PC-3 (cell line): ENCODE data around the gene E2F1. TPM values are rescaled to one million over a fixed set of nuclear protein-coding genes. Genes with fewer than 3 reads are reported as not detected.

Source experiments
- ATAC-seq: fragments of 200-7000 bp; cut with Tn5 transposase; 2 replicates; pipeline ENCODE4 v1.9.1; 2020; ENCODE audit warnings: mild to moderate bottlenecking, moderate library complexity
- BruUV-seq: library from RNA; stranded (reverse); fragments of 400-500 nt; replicated peaks from 2 replicates; lab custom pipeline; 2021; lab: Mats Ljungman, UMichigan
- CTCF ChIA-PET: fragments of 300-600 bp; sonication (Branson Sonifier 250); formaldehyde crosslinking; loops from one replicate; lab custom pipeline; 2022; ENCODE audit warnings: antibody characterized with exemption; lab: Charles Lee
- POLR2A ChIA-PET: fragments of 300-600 bp; sonication (Branson Sonifier 250); formaldehyde crosslinking; loops from one replicate; lab custom pipeline; 2022; ENCODE audit warnings: antibody characterized with exemption; ENCODE audit not compliant: unreplicated experiment; lab: Charles Lee
- DNase-seq: peaks from one replicate; pipeline ENCODE4 v3.0.0-alpha.2; 2015
- H2AFZ ChIP-seq: fragments of 300-600 bp; sonication (generic); 2 replicates; pipeline ENCODE4 v1.6.0; 2016; ENCODE audit warnings: antibody characterized with exemption, low read length
- H3F3A ChIP-seq: fragments of 300-600 bp; sonication (generic); one replicate; pipeline ENCODE4 v1.6.0; 2017; ENCODE audit warnings: antibody characterized with exemption, low read length, control low read depth, mild to moderate bottlenecking; ENCODE audit not compliant: unreplicated experiment
- H3K27ac ChIP-seq: fragments of 300-600 bp; sonication (generic); 2 replicates; pipeline ENCODE4 v1.5.1; 2016; ENCODE audit warnings: mild to moderate bottlenecking, low read length
- H3K27me3 ChIP-seq: fragments of 300-600 bp; sonication (generic); 2 replicates; pipeline ENCODE4 v1.6.1; 2016; ENCODE audit warnings: low read length, mixed read lengths
- H3K36me3 ChIP-seq: fragments of 300-600 bp; sonication (generic); 2 replicates; pipeline ENCODE4 v1.6.1; 2016; ENCODE audit warnings: low read depth, mixed run types, low read length, mixed read lengths
- H3K4me1 ChIP-seq: fragments of 300-600 bp; sonication (generic); 2 replicates; pipeline ENCODE4 v1.5.1; 2016; ENCODE audit warnings: low read length; ENCODE audit not compliant: insufficient read depth
- H3K4me2 ChIP-seq: fragments of 300-600 bp; sonication (generic); 2 replicates; pipeline ENCODE4 v1.6.0; 2016; ENCODE audit warnings: low read length
- H3K4me3 ChIP-seq: fragments of 300-600 bp; sonication (generic); 2 replicates; pipeline ENCODE4 v1.5.1; 2016; ENCODE audit warnings: mild to moderate bottlenecking, low read length, mixed read lengths
- H3K79me2 ChIP-seq: fragments of 300-600 bp; sonication (generic); 2 replicates; pipeline ENCODE4 v1.6.1; 2017; ENCODE audit warnings: low read length, mixed read lengths
- H3K9ac ChIP-seq: fragments of 300-600 bp; sonication (generic); 2 replicates; pipeline ENCODE4 v1.6.0; 2016; ENCODE audit warnings: mild to moderate bottlenecking, low read length
- H3K9me2 ChIP-seq: fragments of 300-600 bp; sonication (generic); replicated peaks from 2 replicates; pipeline ENCODE4 v1.6.1; 2016; ENCODE audit warnings: mixed run types, low read length, mixed read lengths
- H3K9me3 ChIP-seq: fragments of 300-600 bp; sonication (generic); 2 replicates; pipeline ENCODE4 v1.6.1; 2016; ENCODE audit warnings: low read length, mixed read lengths
- H4K20me1 ChIP-seq: fragments of 300-600 bp; sonication (generic); 2 replicates; pipeline ENCODE4 v1.6.1; 2016; ENCODE audit warnings: low read length, mixed read lengths
- EZH2 ChIP-seq: fragments of 300-600 bp; sonication (generic); IDR thresholded peaks from one replicate; pipeline ENCODE4 v1.6.1; 2017; ENCODE audit warnings: antibody characterized with exemption, mild to moderate bottlenecking, low read length; ENCODE audit not compliant: unreplicated experiment
- EZH2phosphoT487 ChIP-seq: fragments of 300-600 bp; sonication (generic); IDR thresholded peaks from 2 replicates; pipeline ENCODE4 v1.6.1; 2018; ENCODE audit warnings: mild to moderate bottlenecking, antibody characterized with exemption, low read length, borderline replicate concordance
- intact Hi-C: fragments of 100-400 bp; cut with micrococcal nuclease; formaldehyde crosslinking; loops from 2 replicates; pipeline ENCODE4 v1.9.0; 2023
- total RNA-seq: library from RNA; depleted of rRNA; stranded (reverse); fragments of >200 nt; gene quantifications from 2 replicates; pipeline ENCODE4 v1.2.3, GENCODE V29; 2014
- TF ChIP-seq, protein P1 (sequence below): fragments of 300-600 bp; sonication (generic); conservative IDR thresholded peaks from 2 replicates; pipeline ENCODE4 v1.5.1; 2017; ENCODE audit warnings: antibody characterized with exemption, low read depth, mild to moderate bottlenecking, low read length

The E2F1 gene
- total RNA-seq, 1 experiment from 2014 or later, result 63.7 TPM

DNA sequence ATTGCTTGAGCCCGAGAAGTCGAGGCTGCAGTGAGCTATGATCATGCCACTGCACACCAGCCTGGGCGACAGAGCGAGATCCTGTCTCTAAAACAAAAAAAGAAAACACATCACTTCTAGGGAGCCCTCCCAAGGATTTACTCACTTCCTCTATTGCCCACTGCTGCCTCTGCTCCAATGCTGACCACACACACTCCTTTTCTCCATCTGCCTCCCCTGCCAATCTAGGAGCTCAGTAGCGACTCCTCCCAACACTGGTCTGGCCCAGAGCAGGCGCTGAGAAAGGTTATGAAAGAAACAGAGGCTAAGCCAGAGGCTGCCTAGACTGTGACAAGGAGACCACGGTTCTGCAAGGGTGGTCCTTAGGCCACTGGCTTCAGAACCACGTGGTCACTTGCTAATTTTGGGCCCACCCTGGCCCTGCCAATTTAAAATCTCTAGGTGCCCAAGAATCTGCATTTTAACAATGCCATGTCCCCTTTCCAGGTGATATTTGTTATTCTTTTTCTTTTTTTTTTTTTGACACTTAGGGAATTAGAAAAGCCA lies 1.3 kb upstream of the E2F1 start:
- CTCF ChIA-PET, result no interaction called here
- H2AFZ ChIP-seq, result no peak overlapping the region
- POLR2A ChIA-PET, result no interaction called here

DNA sequence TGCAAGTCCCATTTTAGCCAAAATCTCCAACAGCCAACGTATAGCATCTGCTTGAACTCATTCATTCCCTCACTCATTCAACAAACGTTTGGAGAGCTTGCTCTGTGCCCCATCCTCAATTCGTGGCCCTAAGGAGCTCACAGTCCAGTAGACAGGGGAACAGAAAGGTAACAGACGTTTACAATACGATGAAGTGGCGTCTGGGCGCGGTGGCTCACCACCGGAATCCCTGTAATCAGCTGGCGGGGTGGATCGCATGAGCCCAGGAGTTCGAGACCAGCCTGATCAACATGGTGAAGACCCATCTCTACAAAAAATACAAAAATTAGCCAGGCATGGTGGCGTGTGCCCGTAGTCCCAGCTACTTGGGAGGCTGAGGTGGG lies 790 bp upstream of the E2F1 start:
- Histone ChIP-seq H2AFZ (peak overlapping the region; percentile 95), H3F3A (no peaks in the 10 kb centered on the region), H3K27ac (no peak overlapping the region), H3K27me3 (no peaks in the 10 kb centered on the region), H3K4me3 (peak overlapping the region; percentile 51; the same call in 1 of the 2 replicates), H3K9ac (no peak overlapping the region), H3K4me1 (peaks cover 18% of the 10 kb centered on the region), H4K20me1 (peaks cover 21% of the 10 kb centered on the region), H3K36me3 (no peaks in the 10 kb centered on the region), H3K4me2 (peak overlapping the region; percentile 79), H3K79me2 (peaks cover 33% of the 10 kb centered on the region), H3K9me2 (no peaks in the 10 kb centered on the region), H3K9me3 (no peaks in the 10 kb centered on the region)
- TF ChIP-seq EZH2, result no peak
- no peak for TF ChIP-seq EZH2phosphoT487
- TF ChIP-seq, protein P1, sequence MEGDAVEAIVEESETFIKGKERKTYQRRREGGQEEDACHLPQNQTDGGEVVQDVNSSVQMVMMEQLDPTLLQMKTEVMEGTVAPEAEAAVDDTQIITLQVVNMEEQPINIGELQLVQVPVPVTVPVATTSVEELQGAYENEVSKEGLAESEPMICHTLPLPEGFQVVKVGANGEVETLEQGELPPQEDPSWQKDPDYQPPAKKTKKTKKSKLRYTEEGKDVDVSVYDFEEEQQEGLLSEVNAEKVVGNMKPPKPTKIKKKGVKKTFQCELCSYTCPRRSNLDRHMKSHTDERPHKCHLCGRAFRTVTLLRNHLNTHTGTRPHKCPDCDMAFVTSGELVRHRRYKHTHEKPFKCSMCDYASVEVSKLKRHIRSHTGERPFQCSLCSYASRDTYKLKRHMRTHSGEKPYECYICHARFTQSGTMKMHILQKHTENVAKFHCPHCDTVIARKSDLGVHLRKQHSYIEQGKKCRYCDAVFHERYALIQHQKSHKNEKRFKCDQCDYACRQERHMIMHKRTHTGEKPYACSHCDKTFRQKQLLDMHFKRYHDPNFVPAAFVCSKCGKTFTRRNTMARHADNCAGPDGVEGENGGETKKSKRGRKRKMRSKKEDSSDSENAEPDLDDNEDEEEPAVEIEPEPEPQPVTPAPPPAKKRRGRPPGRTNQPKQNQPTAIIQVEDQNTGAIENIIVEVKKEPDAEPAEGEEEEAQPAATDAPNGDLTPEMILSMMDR, result no peak
- POLR2A ChIA-PET, result interaction anchor here (0.6 kb wide), 1 partner anchor 8 kb away, joined by 16 read pairs; no protein-coding TSS in a partner anchor
- ATAC-seq, result no peak
- no peak for DNase-seq
- intact Hi-C loops, result loop anchor here (10.0 kb wide), 1 partner anchor 98 kb away; no protein-coding TSS in a partner anchor
- BruUV-seq, result no TSS peak
- CTCF ChIA-PET, result no interaction called here

More for the DNA sequence above, 1.3 kb upstream of the E2F1 start:
- H3K36me3 ChIP-seq, result no peaks in the 10 kb centered on the region
- peaks cover 28% of the 10 kb centered on the region for H3K79me2 ChIP-seq
- no peaks in the 10 kb centered on the region for H3K9me3 ChIP-seq
- H3K27ac ChIP-seq, result no peak overlapping the region
- H3K4me2 ChIP-seq, result no peak overlapping the region
- no TSS peak for BruUV-seq
- no peaks in the 10 kb centered on the region for H3K27me3 ChIP-seq
- H3K9me2 ChIP-seq, result no peaks in the 10 kb centered on the region
- H4K20me1 ChIP-seq, result peaks cover 19% of the 10 kb centered on the region
- H3K4me3 ChIP-seq, result no peak overlapping the region
- peaks cover 18% of the 10 kb centered on the region for H3K4me1 ChIP-seq
- no peak overlapping the region for H3K9ac ChIP-seq
- H3F3A ChIP-seq, result no peaks in the 10 kb centered on the region
- no peak for ATAC-seq
- no peak for DNase-seq
- intact Hi-C loops, result loop anchor here (10.0 kb wide), 1 partner anchor 97 kb away; no protein-coding TSS in a partner anchor
- TF ChIP-seq EZH2phosphoT487, result no peak
- TF ChIP-seq, protein P1, result no peak
- no peak for TF ChIP-seq EZH2
